SU-DHL-6 (cell line): ENCODE measurements around the gene RPS6KA4.

Experiments
- H2AFZ ChIP-seq: fragments of 200-600 bp; sonication (generic); 2 replicates; pipeline ENCODE4 v1.6.1; 2014; ENCODE audit warnings: low read depth, mild to moderate bottlenecking, moderate library complexity, mixed read lengths, antibody characterized with exemption, low read length; ENCODE audit not compliant: severe bottlenecking
- H3F3A ChIP-seq: fragments of 200-600 bp; shearing (Covaris generic); 2 replicates; pipeline ENCODE4 v1.6.0; 2016; ENCODE audit warnings: antibody characterized with exemption, mild to moderate bottlenecking; ENCODE audit not compliant: insufficient read depth
- H3K27ac ChIP-seq: fragments of 200-600 bp; sonication (generic); 2 replicates; pipeline ENCODE4 v1.5.1; 2016; ENCODE audit warnings: low read depth, mild to moderate bottlenecking, low read length, moderate library complexity, mixed read lengths
- H3K27me3 ChIP-seq: fragments of 200-600 bp; sonication (generic), shearing (Covaris generic); 2 replicates; pipeline ENCODE4 v1.6.0; 2014; ENCODE audit warnings: mild to moderate bottlenecking, low read length
- H3K36me3 ChIP-seq: fragments of 200-600 bp; sonication (generic); 2 replicates; pipeline ENCODE4 v1.6.1; 2014; ENCODE audit warnings: mild to moderate bottlenecking, low read length, mixed read lengths
- H3K4me2 ChIP-seq: fragments of 300-600, 200-600 bp; shearing (Covaris generic), sonication (generic); 2 replicates; pipeline ENCODE4 v1.6.0; 2014; ENCODE audit warnings: low read length, low read depth, mild to moderate bottlenecking; ENCODE audit not compliant: poor library complexity, severe bottlenecking
- H3K4me3 ChIP-seq: fragments of 200-600 bp; sonication (generic); 2 replicates; pipeline ENCODE4 v1.5.1; 2014; ENCODE audit warnings: antibody characterized with exemption, low read length, mild to moderate bottlenecking, mixed read lengths; ENCODE audit not compliant: insufficient read depth, poor library complexity, severe bottlenecking
- H3K79me2 ChIP-seq: fragments of 200-600 bp; sonication (generic); 2 replicates; pipeline ENCODE4 v1.6.1; 2014; ENCODE audit warnings: mild to moderate bottlenecking, low read length, moderate library complexity; ENCODE audit not compliant: insufficient read depth
- H3K9ac ChIP-seq: fragments of 200-600 bp; sonication (generic); 2 replicates; pipeline ENCODE4 v1.7.0; 2014; ENCODE audit warnings: mild to moderate bottlenecking, low read length
- H3K9me2 ChIP-seq: fragments of 200-600 bp; sonication (generic); replicated peaks from 2 replicates; pipeline ENCODE4 v1.6.1; 2014; ENCODE audit warnings: low read length; ENCODE audit not compliant: insufficient read depth
- H3K9me3 ChIP-seq: fragments of 200-600 bp; sonication (generic); 2 replicates; pipeline ENCODE4 v1.6.1; 2014; ENCODE audit warnings: low read length, mixed read lengths; ENCODE audit not compliant: insufficient read depth
- H4K20me1 ChIP-seq: fragments of 200-600 bp; sonication (generic); 2 replicates; pipeline ENCODE4 v1.6.1; 2014; ENCODE audit warnings: low read depth, mild to moderate bottlenecking, antibody characterized with exemption, low read length, moderate library complexity, mixed read lengths
- CTCF ChIP-seq: fragments of 200-600 bp; sonication (generic); IDR thresholded peaks from one replicate; pipeline ENCODE4 v1.5.1; 2017; ENCODE audit warnings: antibody characterized with exemption, mild to moderate bottlenecking, low read length, moderate library complexity; ENCODE audit not compliant: insufficient read depth, poor library complexity, severe bottlenecking
- EZH2phosphoT487 ChIP-seq: fragments of 200-600 bp; sonication (generic), shearing (Covaris generic); conservative IDR thresholded peaks from 2 replicates; pipeline ENCODE4 v1.6.1; 2018; ENCODE audit warnings: mild to moderate bottlenecking, antibody characterized with exemption, low read length, moderate library complexity, mixed read lengths

Gene RPS6KA4

DNA sequence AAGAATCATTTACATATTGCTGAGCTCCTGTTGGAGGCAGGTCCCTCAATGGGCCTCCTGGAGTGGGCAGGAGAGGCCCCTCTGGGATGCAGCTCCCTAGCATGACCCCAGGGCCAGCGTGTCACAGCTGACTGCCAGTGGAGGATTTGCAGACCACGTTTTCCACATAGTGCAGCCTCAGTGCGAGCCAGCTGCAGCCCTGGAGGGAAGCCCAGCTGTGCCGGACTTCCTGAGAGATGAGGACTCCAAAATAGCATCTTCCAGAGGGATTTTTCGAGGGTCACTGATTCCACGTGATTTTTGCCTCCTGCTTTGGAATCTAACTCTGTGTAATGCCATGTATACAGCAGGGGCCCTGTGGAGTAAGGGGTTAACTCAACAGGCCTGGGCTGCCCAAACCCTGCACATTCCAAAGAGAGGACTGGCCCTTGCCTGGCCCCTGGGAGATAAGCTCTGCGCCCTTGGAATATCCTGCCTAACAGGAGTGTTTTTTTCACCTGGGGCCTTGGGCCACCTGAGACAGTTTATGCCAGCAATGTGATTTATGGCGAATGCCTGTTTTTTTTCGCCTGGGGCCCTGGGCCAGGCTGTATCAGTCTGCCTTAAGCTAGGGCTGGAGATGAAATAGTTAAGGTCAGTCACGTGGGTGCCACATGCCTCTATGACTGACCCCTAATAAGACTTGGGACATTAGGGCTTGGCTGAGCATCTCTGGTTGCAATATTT, 47.4 kb downstream of the RPS6KA4 start:
- Histone ChIP-seq H4K20me1 (no peaks in the 10 kb centered on the region), H3K4me3 (no peak overlapping the region), H3K36me3 (no peaks in the 10 kb centered on the region), H3K79me2 (no peaks in the 10 kb centered on the region), H3F3A (no peaks in the 10 kb centered on the region), H3K27ac (no peak overlapping the region), H3K9ac (no peak overlapping the region), H3K9me3 (no peaks in the 10 kb centered on the region), H3K9me2 (no peaks in the 10 kb centered on the region), H2AFZ (no peak overlapping the region), H3K4me2 (no peak overlapping the region), H3K27me3 (no peaks in the 10 kb centered on the region)
- TF ChIP-seq EZH2phosphoT487 (no peak), CTCF (no peak)

GRCh38 chr11:64407221-64407620, 48.3 kb downstream of the RPS6KA4 start:
- no peaks in the 10 kb centered on the region for H4K20me1 ChIP-seq
- H3K27me3 ChIP-seq: no peaks in the 10 kb centered on the region
- H3K9me3 ChIP-seq: no peaks in the 10 kb centered on the region
- H3K36me3 ChIP-seq: no peaks in the 10 kb centered on the region
- no peaks in the 10 kb centered on the region for H3K9me2 ChIP-seq
- no peaks in the 10 kb centered on the region for H3F3A ChIP-seq
- H3K9ac ChIP-seq: no peak overlapping the region
- H3K4me3 ChIP-seq: no peak overlapping the region
- H3K79me2 ChIP-seq: no peaks in the 10 kb centered on the region
- H3K27ac ChIP-seq: no peak overlapping the region
- H3K4me2 ChIP-seq: no peak overlapping the region
- no peak for TF ChIP-seq EZH2phosphoT487
- no peak for TF ChIP-seq CTCF
- H2AFZ ChIP-seq: no peak overlapping the region

- TF ChIP-seq EZH2phosphoT487 (no peak), CTCF (no peak)
- H3K9me2 ChIP-seq: no peaks in the 10 kb centered on the region
- H3K4me2 ChIP-seq: no peak overlapping the region
- H3K4me3 ChIP-seq: no peak overlapping the region
- no peaks in the 10 kb centered on the region for H4K20me1 ChIP-seq
- no peaks in the 10 kb centered on the region for H3K36me3 ChIP-seq
- H3K9me3 ChIP-seq: no peaks in the 10 kb centered on the region
- no peak overlapping the region for H3K9ac ChIP-seq
- H3F3A ChIP-seq: no peaks in the 10 kb centered on the region
- H2AFZ ChIP-seq: no peak overlapping the region
- no peaks in the 10 kb centered on the region for H3K27me3 ChIP-seq
- no peak overlapping the region for H3K27ac ChIP-seq
- H3K79me2 ChIP-seq: no peaks in the 10 kb centered on the region
These were observed 48.7 kb downstream of the RPS6KA4 start for GRCh38 chr11:64407630-64408029.
